Measurements from ENCODE around the gene PDE4D. TPM values are rescaled to one million over a fixed set of nuclear protein-coding genes. Genes with fewer than 3 reads are reported as not detected.

The PDE4D gene
- total RNA-seq, 2 donors from 2014 or later, result 116 to 154 TPM

GRCh38 chr5:59866661-59867060 is 26.9 kb downstream of the PDE4D start:
- DNase-seq, result no peak
- H3K4me1 Mint-ChIP-seq (ENCODE audit: low read depth), result no peaks in the 10 kb centered on the region
- no peak for ATAC-seq (replicated peaks in 1 of 2)
- no peaks in the 10 kb centered on the region for H3K36me3 Mint-ChIP-seq (ENCODE audit: insufficient read depth in 2 of 2)
- no peaks in the 10 kb centered on the region for H3K9me3 Mint-ChIP-seq
- H3K27me3 Mint-ChIP-seq (ENCODE audit: low read depth), result no peaks in the 10 kb centered on the region
- no peak overlapping the region for H3K4me3 Mint-ChIP-seq
- H3K27ac Mint-ChIP-seq, result no peak overlapping the region

- ATAC-seq (replicated peaks in 1 of 2), result no peak
- no peaks in the 10 kb centered on the region for H3K4me1 Mint-ChIP-seq (ENCODE audit: low read depth)
Observed at GRCh38 chr5:59864718-59865117, 28.8 kb downstream of the PDE4D start.

DNA sequence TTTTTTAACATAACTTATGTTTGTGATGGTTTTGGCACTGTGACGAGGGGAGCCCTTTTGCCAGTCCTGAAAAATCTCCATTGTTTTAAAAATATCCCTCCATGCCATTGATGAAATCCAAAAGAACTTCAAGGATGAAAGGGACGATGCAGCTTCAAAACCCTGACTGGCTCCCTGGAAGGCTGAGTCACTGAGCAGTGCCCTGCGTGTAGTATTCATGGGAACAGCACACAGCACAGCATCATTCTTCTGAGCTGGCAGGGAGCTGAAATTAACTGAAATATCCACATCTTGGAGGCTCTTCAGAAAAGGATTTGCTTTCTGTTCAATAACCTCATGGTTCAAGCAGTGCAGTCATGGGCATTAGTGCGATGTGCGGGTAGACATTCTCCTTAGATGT is 29.7 kb downstream of the PDE4D start:
- no peaks in the 10 kb centered on the region for H3K4me1 Mint-ChIP-seq (ENCODE audit: low read depth)
- no peaks in the 10 kb centered on the region for H3K36me3 Mint-ChIP-seq (ENCODE audit: insufficient read depth in 2 of 2)
- no peak overlapping the region for H3K4me3 Mint-ChIP-seq
- ATAC-seq (replicated peaks in 1 of 2) (no peak), DNase-seq (no peak)
- H3K27ac Mint-ChIP-seq, result no peak overlapping the region
- no peaks in the 10 kb centered on the region for H3K27me3 Mint-ChIP-seq (ENCODE audit: low read depth)
- no peaks in the 10 kb centered on the region for H3K9me3 Mint-ChIP-seq

More at GRCh38 chr5:59864718-59865117, 28.8 kb downstream of the PDE4D start:
- Mint-ChIP-seq H3K27ac (no peak overlapping the region), H3K4me3 (no peak overlapping the region), H3K27me3 (ENCODE audit: low read depth) (no peaks in the 10 kb centered on the region), H3K36me3 (ENCODE audit: insufficient read depth in 2 of 2) (no peaks in the 10 kb centered on the region), H3K9me3 (no peaks in the 10 kb centered on the region)
- no peak for DNase-seq

DNA sequence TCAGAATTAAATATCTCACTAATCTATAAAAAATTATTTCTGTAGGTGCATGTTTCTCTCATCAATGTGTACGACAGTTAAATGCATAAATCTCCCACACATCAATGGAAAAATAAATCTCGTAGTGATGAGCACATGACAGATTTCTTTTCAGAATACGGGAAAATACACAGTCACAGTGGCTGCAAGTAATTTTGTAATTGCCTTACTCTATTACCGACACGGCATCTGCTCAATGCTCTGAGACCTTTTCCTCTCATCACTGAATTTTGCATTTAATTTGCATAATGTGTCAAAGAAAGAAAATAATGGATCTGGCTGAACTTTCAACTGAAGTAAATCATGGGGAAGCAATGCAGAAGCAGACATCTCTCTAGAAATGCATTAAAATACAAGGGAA is 37.2 kb downstream of the PDE4D start:
- no peaks in the 10 kb centered on the region for H3K9me3 Mint-ChIP-seq
- peaks cover 6% of the 10 kb centered on the region for H3K27me3 Mint-ChIP-seq (ENCODE audit: low read depth)
- H3K36me3 Mint-ChIP-seq (ENCODE audit: insufficient read depth in 2 of 2), result no peaks in the 10 kb centered on the region
- no peak for DNase-seq
- no peak for ATAC-seq (replicated peaks in 1 of 2)
- H3K4me3 Mint-ChIP-seq, result no peak overlapping the region
- H3K4me1 Mint-ChIP-seq (ENCODE audit: low read depth), result no peaks in the 10 kb centered on the region
- no peak overlapping the region for H3K27ac Mint-ChIP-seq

- Mint-ChIP-seq H3K27me3 (ENCODE audit: low read depth) (peaks cover under 1% of the 10 kb centered on the region), H3K9me3 (no peaks in the 10 kb centered on the region), H3K36me3 (ENCODE audit: insufficient read depth in 2 of 2) (no peaks in the 10 kb centered on the region), H3K4me1 (ENCODE audit: low read depth) (no peaks in the 10 kb centered on the region), H3K27ac (no peak overlapping the region), H3K4me3 (no peak overlapping the region)
- DNase-seq (no peak), ATAC-seq (replicated peaks in 1 of 2) (no peak)
Observed at GRCh38 chr5:59850766-59851165, 42.8 kb downstream of the PDE4D start.

GRCh38 chr5:59847586-59847985 is 45.9 kb downstream of the PDE4D start:
- DNase-seq, result no peak
- Mint-ChIP-seq H3K36me3 (ENCODE audit: insufficient read depth in 2 of 2) (no peaks in the 10 kb centered on the region), H3K4me3 (no peak overlapping the region), H3K27ac (no peak overlapping the region), H3K27me3 (ENCODE audit: low read depth) (no peaks in the 10 kb centered on the region), H3K4me1 (ENCODE audit: low read depth) (no peaks in the 10 kb centered on the region), H3K9me3 (no peaks in the 10 kb centered on the region)
- no peak for ATAC-seq (replicated peaks in 1 of 2)

DNA sequence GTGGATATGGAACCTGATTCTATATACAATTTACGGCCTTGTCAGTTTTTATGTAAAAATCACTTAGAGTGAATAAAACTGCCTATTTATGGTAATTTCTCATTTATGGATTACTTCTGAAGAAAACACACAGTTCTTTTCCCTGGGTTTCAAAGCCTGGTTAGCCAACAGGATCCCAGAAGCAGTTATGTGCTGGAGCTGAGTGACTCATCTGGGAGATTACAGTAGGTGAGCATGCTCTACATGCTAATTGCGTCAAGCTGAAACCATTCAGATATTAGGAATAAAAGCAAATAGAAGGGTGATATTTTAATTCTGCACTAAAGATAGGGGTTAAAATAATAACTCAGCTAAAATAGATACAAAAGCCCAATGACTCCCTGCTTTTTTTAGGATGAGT is 47.8 kb downstream of the PDE4D start:
- no peaks in the 10 kb centered on the region for H3K4me1 Mint-ChIP-seq (ENCODE audit: low read depth)

DNA sequence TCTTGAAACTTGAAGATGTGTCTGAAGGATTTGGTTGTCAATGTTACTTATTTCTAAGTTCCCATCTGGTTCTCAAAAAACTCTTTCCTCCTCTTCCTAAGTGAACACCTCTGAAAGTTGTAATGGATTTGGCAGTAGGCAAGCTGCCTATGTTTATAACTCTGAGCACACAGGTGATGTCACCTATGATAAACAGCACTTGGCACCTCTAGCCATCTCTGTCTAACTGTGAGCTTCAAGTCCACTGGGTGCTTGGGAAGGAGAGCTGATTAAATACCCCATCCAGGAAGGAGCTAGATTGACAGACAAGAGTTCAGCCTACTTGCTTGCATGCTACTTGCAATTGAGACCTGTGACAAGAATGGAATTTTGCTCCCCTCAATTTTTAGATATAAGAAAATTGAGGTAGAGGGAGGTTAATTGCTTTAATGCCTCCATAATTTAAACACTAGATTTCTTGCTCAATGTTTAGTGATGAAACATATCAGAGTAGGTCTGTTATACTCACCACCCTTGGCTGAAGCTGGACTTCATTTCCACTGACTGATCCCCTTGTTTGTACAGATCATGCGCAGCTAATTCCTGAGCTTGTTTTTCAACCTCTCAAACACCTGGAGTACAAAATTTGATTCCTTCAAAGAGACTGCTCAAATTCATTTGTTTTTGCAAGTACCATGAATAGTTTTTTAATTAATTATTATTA is 49.9 kb downstream of the PDE4D start:
- no peak overlapping the region for H3K4me3 Mint-ChIP-seq
- H3K27me3 Mint-ChIP-seq (ENCODE audit: low read depth), result peaks cover 20% of the 10 kb centered on the region
- ATAC-seq (replicated peaks in 1 of 2) (no peak), DNase-seq (no peak)
- no peak overlapping the region for H3K27ac Mint-ChIP-seq
- no peaks in the 10 kb centered on the region for H3K4me1 Mint-ChIP-seq (ENCODE audit: low read depth)
- H3K9me3 Mint-ChIP-seq, result no peaks in the 10 kb centered on the region
- H3K36me3 Mint-ChIP-seq (ENCODE audit: insufficient read depth in 2 of 2), result no peaks in the 10 kb centered on the region

More for the DNA sequence above, 47.8 kb downstream of the PDE4D start:
- H3K9me3 Mint-ChIP-seq, result no peaks in the 10 kb centered on the region
- DNase-seq (no peak), ATAC-seq (replicated peaks in 1 of 2) (no peak)
- no peak overlapping the region for H3K4me3 Mint-ChIP-seq
- H3K27ac Mint-ChIP-seq, result no peak overlapping the region
- H3K36me3 Mint-ChIP-seq (ENCODE audit: insufficient read depth in 2 of 2), result no peaks in the 10 kb centered on the region
- peaks cover 11% of the 10 kb centered on the region for H3K27me3 Mint-ChIP-seq (ENCODE audit: low read depth)

GRCh38 chr5:59842999-59843398 is 50.5 kb downstream of the PDE4D start:
- DNase-seq (no peak), ATAC-seq (replicated peaks in 1 of 2) (no peak)
- H3K27ac Mint-ChIP-seq, result no peak overlapping the region
- H3K27me3 Mint-ChIP-seq (ENCODE audit: low read depth), result peaks cover 20% of the 10 kb centered on the region
- H3K4me1 Mint-ChIP-seq (ENCODE audit: low read depth), result no peaks in the 10 kb centered on the region
- no peak overlapping the region for H3K4me3 Mint-ChIP-seq
- H3K36me3 Mint-ChIP-seq (ENCODE audit: insufficient read depth in 2 of 2), result no peaks in the 10 kb centered on the region
- H3K9me3 Mint-ChIP-seq, result no peaks in the 10 kb centered on the region

- ATAC-seq (replicated peaks in 1 of 2) (no peak), DNase-seq (no peak)
- no peaks in the 10 kb centered on the region for H3K9me3 Mint-ChIP-seq
Observed at GRCh38 chr5:59840200-59840601, 53.3 kb downstream of the PDE4D start.

DNA sequence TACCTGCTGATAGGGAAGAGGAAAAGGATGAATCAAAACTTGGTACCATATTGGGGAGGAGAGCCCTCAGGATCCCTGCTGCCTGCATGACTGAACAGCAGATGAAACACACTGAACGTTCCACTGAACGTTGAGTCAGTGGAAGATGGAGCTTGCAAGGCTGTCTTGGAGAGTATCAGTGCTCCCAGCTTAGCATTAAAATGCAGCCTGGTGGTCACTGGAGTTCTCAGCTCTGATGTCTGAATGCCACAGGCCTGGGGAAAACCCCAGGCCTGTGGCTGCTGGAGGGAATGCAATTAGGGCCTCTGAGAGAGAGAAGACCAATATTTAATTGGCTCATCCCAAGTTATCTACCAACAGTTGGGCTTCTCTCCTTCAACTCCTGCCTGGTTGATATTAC is 54.5 kb downstream of the PDE4D start:
- Mint-ChIP-seq H3K4me1 (ENCODE audit: low read depth) (no peaks in the 10 kb centered on the region), H3K36me3 (ENCODE audit: insufficient read depth in 2 of 2) (no peaks in the 10 kb centered on the region), H3K27me3 (ENCODE audit: low read depth) (peaks cover 26% of the 10 kb centered on the region), H3K9me3 (no peaks in the 10 kb centered on the region), H3K27ac (no peak overlapping the region), H3K4me3 (no peak overlapping the region)
- ATAC-seq (replicated peaks in 1 of 2) (no peak), DNase-seq (no peak)

More at GRCh38 chr5:59840200-59840601, 53.3 kb downstream of the PDE4D start:
- Mint-ChIP-seq H3K4me1 (ENCODE audit: low read depth) (no peaks in the 10 kb centered on the region), H3K27me3 (ENCODE audit: low read depth) (peaks cover 26% of the 10 kb centered on the region), H3K4me3 (no peak overlapping the region), H3K36me3 (ENCODE audit: insufficient read depth in 2 of 2) (no peaks in the 10 kb centered on the region), H3K27ac (no peak overlapping the region)

DNA sequence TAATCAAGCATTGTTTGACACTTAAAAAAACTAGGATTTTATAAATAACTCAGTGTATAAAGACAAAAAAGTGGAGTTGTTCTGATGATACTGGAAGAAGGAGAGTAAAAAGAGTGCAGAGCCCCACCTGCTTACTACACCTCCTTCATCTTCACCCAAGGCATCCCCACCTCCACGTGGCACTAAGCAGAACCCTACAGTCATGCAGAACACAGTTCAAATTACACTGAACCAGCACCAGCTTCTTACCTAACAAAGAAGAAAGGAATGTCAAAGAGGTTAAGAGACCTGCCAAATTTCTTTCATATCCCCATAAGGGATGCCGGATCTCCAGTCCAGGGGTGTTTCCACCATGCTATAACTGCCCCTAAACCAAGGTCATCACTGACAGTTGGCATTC is 55.5 kb downstream of the PDE4D start:
- Mint-ChIP-seq H3K4me3 (no peak overlapping the region), H3K27ac (no peak overlapping the region), H3K4me1 (ENCODE audit: low read depth) (no peaks in the 10 kb centered on the region), H3K9me3 (no peaks in the 10 kb centered on the region), H3K36me3 (ENCODE audit: insufficient read depth in 2 of 2) (no peaks in the 10 kb centered on the region), H3K27me3 (ENCODE audit: low read depth) (peaks cover 26% of the 10 kb centered on the region)
- no peak for ATAC-seq (replicated peaks in 1 of 2)
- no peak for DNase-seq

GRCh38 chr5:59837071-59837470 is 56.5 kb downstream of the PDE4D start:
- ATAC-seq (replicated peaks in 1 of 2) (no peak), DNase-seq (no peak)
- peaks cover 24% of the 10 kb centered on the region for H3K27me3 Mint-ChIP-seq (ENCODE audit: low read depth)
- H3K27ac Mint-ChIP-seq, result no peak overlapping the region
- H3K36me3 Mint-ChIP-seq (ENCODE audit: insufficient read depth in 2 of 2), result no peaks in the 10 kb centered on the region
- no peaks in the 10 kb centered on the region for H3K9me3 Mint-ChIP-seq
- H3K4me3 Mint-ChIP-seq, result no peak overlapping the region
- H3K4me1 Mint-ChIP-seq (ENCODE audit: low read depth), result no peaks in the 10 kb centered on the region

- H3K9me3 Mint-ChIP-seq, result no peaks in the 10 kb centered on the region
Observed at GRCh38 chr5:59835800-59836199, 57.7 kb downstream of the PDE4D start.

More at GRCh38 chr5:59835800-59836199, 57.7 kb downstream of the PDE4D start:
- no peak for DNase-seq
- no peak overlapping the region for H3K4me3 Mint-ChIP-seq
- H3K27ac Mint-ChIP-seq, result no peak overlapping the region
- no peak for ATAC-seq (replicated peaks in 1 of 2)
- no peaks in the 10 kb centered on the region for H3K4me1 Mint-ChIP-seq (ENCODE audit: low read depth)
- H3K27me3 Mint-ChIP-seq (ENCODE audit: low read depth), result peaks cover 15% of the 10 kb centered on the region
- H3K36me3 Mint-ChIP-seq (ENCODE audit: insufficient read depth in 2 of 2), result no peaks in the 10 kb centered on the region

Measured in activated T-cell treated with anti-CD3 and anti-CD28 coated beads, Interleukin-2, amount 50 U/mL, for 72 hours (primary cell).